AG04449 (cell line): ENCODE measurements around the gene CLIC5.

ENCODE experiments used
- CTCF ChIA-PET: fragments of 350-600 bp; formaldehyde crosslinking; extraction: SDS; loops from one replicate; lab custom pipeline; 2021; ENCODE audit warnings: antibody characterized with exemption; lab: Yijun Ruan, JAX
- POLR2A ChIA-PET: fragments of 400-600, 350-600 bp; formaldehyde crosslinking; extraction: SDS; loops from one replicate; lab custom pipeline; 2020; ENCODE audit warnings: antibody characterized with exemption, inconsistent platforms; lab: Yijun Ruan, JAX
- DNase-seq: peaks from one replicate; pipeline ENCODE4 v3.0.0-alpha.2; 2010; ENCODE audit warnings: low read depth, low spot score
- H3K4me3 ChIP-seq: 2 replicates; pipeline ENCODE4 v1.5.1; 2011; ENCODE audit warnings: low read depth, mild to moderate bottlenecking, control low read depth, low read length
- TF ChIP-seq, protein P1 (sequence below): IDR thresholded peaks from one replicate; pipeline ENCODE4 v1.5.1; 2011; ENCODE audit warnings: mild to moderate bottlenecking, moderate library complexity, low read length, control low read depth, inconsistent platforms; ENCODE audit not compliant: insufficient read depth; ENCODE audit errors: missing control alignments

Gene CLIC5

DNA sequence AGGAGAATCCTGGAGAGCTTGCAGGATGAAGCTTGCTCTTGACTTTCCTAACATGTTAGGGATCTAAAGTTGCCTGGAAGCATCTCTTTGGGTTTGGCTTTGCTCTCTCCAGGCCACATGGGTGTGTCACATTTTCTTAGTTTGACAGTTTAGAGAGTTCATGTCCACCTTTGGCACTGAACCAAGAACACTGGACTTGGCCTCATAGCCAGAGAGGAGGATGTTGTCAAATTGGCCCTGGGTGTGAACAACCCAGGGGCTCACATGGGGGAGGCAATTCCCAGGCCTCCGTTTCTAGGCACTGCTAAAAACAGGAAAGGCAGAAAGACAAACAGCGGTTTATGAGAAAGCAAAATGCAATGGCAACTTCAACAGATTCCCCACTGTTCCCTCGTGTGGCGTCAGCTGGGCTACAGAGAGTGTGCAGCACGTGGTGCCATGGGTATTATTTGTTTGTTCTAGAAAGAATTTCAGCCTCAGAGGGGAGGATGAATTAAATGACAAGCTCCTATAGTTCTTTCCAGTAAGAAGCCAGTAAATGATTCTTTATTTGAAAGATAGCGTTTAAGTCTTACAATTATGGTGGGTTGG lies 93.9 kb downstream of the CLIC5 start:
- ChIA-PET POLR2A (no interaction called here), CTCF (interaction anchor here (0.7 to 6.9 kb wide), 33 partner anchors 8 to 1452 kb away, joined by 3 to 58 read pairs (median 6); no protein-coding TSS in a partner anchor)
- TF ChIP-seq, protein P1, sequence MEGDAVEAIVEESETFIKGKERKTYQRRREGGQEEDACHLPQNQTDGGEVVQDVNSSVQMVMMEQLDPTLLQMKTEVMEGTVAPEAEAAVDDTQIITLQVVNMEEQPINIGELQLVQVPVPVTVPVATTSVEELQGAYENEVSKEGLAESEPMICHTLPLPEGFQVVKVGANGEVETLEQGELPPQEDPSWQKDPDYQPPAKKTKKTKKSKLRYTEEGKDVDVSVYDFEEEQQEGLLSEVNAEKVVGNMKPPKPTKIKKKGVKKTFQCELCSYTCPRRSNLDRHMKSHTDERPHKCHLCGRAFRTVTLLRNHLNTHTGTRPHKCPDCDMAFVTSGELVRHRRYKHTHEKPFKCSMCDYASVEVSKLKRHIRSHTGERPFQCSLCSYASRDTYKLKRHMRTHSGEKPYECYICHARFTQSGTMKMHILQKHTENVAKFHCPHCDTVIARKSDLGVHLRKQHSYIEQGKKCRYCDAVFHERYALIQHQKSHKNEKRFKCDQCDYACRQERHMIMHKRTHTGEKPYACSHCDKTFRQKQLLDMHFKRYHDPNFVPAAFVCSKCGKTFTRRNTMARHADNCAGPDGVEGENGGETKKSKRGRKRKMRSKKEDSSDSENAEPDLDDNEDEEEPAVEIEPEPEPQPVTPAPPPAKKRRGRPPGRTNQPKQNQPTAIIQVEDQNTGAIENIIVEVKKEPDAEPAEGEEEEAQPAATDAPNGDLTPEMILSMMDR, result no peak
- DNase-seq, result no peak
- H3K4me3 ChIP-seq, result no peak overlapping the region

DNA sequence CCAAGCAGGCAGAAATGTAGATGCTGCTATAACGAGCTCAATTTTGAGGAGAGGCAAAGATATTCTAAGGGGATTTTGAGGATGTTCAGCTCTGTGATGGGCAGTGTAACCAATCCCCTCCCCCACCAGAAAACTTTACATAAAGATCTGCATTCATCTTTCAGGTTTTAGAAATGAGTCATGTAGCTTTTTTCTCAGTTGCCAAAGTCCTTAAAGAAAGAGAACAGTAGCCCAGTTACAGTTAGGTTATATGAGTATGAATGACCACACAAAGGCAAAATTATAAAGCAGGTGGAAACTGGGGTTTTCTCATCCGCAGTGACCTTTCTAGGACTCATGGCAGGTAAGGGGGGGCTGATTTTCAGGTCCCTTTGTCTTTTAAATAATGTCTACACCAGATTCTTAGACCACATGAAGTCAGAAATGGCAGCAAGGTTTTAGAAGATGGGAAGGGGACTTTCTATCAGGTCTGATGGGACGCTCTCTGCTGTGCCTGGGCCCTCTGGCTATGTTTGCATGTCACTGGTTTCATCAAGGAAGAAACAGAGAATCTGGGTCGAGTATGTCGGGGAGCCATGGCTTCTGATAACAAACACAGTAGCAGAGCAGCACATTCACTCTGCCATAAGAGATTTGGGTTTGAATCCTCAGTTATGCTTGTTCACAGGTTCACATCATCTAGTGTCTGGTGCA lies 94.7 kb downstream of the CLIC5 start:
- CTCF ChIA-PET, result interaction anchor here (1.0 to 6.9 kb wide), 12 partner anchors 8 to 1444 kb away, joined by 3 to 58 read pairs (median 20); no protein-coding TSS in a partner anchor
- TF ChIP-seq, protein P1, result no peak
- no peak overlapping the region for H3K4me3 ChIP-seq
- POLR2A ChIA-PET, result no interaction called here
- DNase-seq, result no peak

DNA sequence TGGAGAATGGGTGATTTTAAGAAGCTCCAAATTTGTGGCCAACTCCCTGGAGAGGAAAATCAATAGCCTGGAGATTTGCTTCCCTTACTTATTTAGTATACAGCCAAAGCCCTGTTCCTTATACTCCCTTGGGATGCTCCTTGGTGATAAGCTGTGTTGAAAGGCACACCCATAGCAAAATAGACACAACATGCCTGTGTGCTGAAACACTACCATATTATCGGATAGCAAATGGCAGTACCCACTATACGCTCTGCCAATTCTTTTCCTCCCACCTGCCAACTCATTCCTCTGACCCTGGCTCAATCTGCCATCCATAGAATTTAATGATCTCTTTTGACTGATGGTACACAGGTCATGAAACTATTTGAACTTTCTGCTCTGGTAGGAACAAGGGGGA lies 98.2 kb downstream of the CLIC5 start:
- H3K4me3 ChIP-seq, result no peak overlapping the region
- TF ChIP-seq, protein P1, result no peak
- ChIA-PET POLR2A (no interaction called here), CTCF (interaction anchor here (1.1 to 2.1 kb wide), 3 partner anchors 11 to 13 kb away, joined by 3 to 7 read pairs (median 4); no protein-coding TSS in a partner anchor)
- DNase-seq, result no peak

DNA sequence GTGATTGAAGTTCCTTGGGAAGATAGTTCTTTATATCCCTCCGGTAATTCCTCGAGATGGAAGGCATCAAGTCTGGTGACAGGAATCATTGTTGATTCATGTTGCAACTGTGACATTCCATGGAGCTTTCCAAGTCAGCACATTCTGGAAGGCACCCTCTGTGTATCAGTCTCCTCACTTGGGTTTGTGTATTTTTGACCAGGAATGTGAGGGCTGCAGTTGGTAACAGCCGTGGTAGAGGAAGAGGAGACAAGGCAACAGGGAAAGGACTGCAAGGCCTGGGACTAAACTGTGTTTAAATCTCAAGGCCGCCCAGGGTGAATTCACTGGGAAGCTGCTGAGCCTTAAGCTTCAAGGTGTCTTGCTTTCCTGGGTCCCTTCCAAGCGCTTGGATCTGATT lies 99.0 kb downstream of the CLIC5 start:
- H3K4me3 ChIP-seq, result no peak overlapping the region
- no peak for DNase-seq
- ChIA-PET CTCF (interaction anchor here (1.1 to 2.1 kb wide), 2 partner anchors 11 to 14 kb away, joined by 3 to 7 read pairs; no protein-coding TSS in a partner anchor), POLR2A (no interaction called here)
- TF ChIP-seq, protein P1, result no peak

DNA sequence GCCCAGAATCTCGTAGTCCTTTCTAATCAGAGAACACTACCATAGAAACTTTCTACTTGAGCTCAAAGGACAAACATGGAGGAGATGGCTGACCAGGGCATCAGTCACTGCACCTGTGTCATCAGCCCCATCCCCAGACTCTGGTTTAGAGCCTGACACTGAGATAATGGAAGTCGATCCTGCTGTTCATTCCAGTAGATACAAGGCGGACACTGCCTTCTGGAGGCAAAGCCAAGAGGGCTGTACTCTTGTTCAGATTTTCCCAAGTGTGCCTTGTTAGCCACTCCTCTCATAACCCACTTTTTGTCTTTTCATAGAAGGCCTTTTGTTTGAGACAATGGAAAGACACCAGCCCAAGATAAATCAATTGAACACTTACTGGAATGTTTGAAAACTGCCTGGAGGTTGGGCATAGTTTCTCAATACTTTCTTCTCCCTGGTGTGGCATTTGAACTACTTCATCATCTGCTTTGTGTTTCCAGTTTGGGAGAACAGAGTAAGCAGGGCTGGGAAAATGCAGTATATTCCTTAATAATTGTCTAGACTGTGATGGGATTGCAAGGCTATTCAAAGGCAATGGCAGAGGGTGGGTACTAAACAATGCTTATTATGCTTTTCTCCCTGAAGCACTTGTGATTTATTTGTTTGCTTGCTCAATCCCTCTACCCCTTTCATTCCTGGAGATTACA lies 99.7 kb downstream of the CLIC5 start:
- POLR2A ChIA-PET, result no interaction called here
- no peak for DNase-seq
- TF ChIP-seq, protein P1, result no peak
- no peak overlapping the region for H3K4me3 ChIP-seq
- CTCF ChIA-PET, result interaction anchor here (1.8 to 5.5 kb wide), 2 partner anchors 7 to 15 kb away, joined by 9 to 46 read pairs; no protein-coding TSS in a partner anchor
